Stimulated activated memory B cell treated with anti-CD40 and anti-IgM and Interleukin-4, amounts not matched to agents 10 μg/mL and 1 μg/mL and 100 μg/mL, for 72 hours (primary cell): Measurements from ENCODE around the gene SMARCA2.
A peak's percentile ranks its signal among the peaks of the same experiment; 100 is the strongest.

Experiments
- ATAC-seq: fragments of 150-1000 bp; cut with Tn5 transposase; 2 replicates; pipeline ENCODE4 v1.10.0; 2021
- H3K27ac Mint-ChIP-seq: one replicate; pipeline ENCODE4 v1.8.0; 2022; ENCODE audit warnings: mild to moderate bottlenecking, mixed read lengths
- H3K27me3 Mint-ChIP-seq: one replicate; pipeline ENCODE4 v1.8.0; 2022; ENCODE audit warnings: mixed read lengths
- H3K36me3 Mint-ChIP-seq: one replicate; pipeline ENCODE4 v1.8.0; 2022; ENCODE audit warnings: mixed read lengths
- H3K4me1 Mint-ChIP-seq: one replicate; pipeline ENCODE4 v1.8.0; 2022; ENCODE audit warnings: mixed read lengths
- H3K4me3 Mint-ChIP-seq: one replicate; pipeline ENCODE4 v1.8.0; 2022; ENCODE audit warnings: mild to moderate bottlenecking, moderate library complexity, mixed read lengths
- H3K9me3 Mint-ChIP-seq: one replicate; pipeline ENCODE4 v1.8.0; 2022; ENCODE audit warnings: mixed read lengths

The SMARCA2 gene

DNA sequence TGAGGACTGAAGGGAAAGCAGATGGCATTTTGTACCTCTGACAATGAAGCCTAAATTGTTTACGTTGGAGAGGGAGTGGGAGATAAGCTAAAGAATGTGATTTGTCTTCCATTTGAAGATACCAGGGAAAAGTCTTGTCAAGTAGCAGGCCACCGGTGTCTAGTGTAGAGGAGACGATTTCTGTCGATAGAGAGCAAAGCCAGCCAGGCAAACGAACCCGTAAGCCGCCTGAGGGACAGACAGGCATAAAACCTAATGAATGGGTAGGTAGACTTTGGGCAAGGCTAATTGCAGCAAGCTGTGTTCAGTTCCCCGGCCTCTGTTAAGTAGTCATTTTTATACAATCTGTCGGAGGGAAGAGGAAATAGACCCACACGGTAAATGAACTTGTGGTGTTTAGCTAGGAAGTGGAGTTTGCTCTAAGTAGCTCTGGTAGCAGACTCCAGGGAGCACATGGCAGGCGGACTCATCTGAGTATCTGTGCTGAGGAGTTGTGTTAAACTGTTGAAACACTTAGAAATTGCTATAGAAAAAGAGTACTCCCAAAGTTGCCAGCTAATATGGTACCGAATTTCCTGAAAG is 28.8 kb downstream of the SMARCA2 start:
- peak overlapping the region; percentile 82 for H3K27ac Mint-ChIP-seq
- ATAC-seq = peak; percentile 86
- peaks cover 37% of the 10 kb centered on the region for H3K4me1 Mint-ChIP-seq
- H3K36me3 Mint-ChIP-seq = peaks cover 47% of the 10 kb centered on the region
- H3K4me3 Mint-ChIP-seq = peak overlapping the region; percentile 54
- no peaks in the 10 kb centered on the region for H3K27me3 Mint-ChIP-seq
- H3K9me3 Mint-ChIP-seq = no peaks in the 10 kb centered on the region

DNA sequence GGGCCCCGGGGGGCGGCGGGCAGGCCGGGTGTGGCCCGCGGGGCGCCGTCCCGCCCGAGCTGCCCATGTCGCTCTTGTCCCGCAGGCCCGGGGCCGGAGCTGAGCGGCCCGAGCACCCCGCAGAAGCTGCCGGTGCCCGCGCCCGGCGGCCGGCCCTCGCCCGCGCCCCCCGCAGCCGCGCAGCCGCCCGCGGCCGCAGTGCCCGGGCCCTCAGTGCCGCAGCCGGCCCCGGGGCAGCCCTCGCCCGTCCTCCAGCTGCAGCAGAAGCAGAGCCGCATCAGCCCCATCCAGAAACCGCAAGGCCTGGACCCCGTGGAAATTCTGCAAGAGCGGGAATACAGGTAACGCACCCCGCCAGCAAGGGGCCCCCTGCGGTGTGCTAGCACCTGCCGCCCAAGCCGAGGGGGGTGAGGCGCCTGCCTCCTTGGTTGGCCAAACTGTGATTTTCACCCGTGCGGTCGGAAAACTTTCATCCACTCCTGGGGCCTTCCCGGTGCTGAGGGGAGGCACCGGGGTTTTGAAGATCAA is 32.1 kb downstream of the SMARCA2 start:
- H3K27me3 Mint-ChIP-seq = no peaks in the 10 kb centered on the region
- no peaks in the 10 kb centered on the region for H3K9me3 Mint-ChIP-seq
- H3K4me1 Mint-ChIP-seq = peaks cover 32% of the 10 kb centered on the region
- peaks cover 36% of the 10 kb centered on the region for H3K36me3 Mint-ChIP-seq
- H3K27ac Mint-ChIP-seq = no peak overlapping the region
- ATAC-seq = no peak
- H3K4me3 Mint-ChIP-seq = no peak overlapping the region

DNA sequence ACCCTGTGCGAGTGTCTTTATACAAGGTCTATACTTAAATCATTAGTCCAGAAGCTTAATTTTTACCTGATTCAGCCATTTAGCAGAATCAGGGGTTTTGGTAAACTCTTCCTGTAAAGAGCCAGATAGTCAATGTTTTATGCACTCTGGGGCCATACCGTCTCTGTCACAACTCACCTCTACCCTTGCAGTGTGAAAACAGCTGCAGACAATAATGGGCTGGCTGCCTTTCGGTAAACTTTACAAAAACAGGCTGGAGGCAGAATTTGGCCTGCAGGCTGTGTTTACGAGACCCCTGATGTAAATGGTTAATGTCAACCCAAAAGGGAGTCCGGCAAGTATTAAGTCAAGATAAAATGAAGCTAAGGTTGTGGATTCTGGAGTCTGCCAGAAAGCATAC is 32.8 kb downstream of the SMARCA2 start:
- peaks cover 29% of the 10 kb centered on the region for H3K4me1 Mint-ChIP-seq

DNA sequence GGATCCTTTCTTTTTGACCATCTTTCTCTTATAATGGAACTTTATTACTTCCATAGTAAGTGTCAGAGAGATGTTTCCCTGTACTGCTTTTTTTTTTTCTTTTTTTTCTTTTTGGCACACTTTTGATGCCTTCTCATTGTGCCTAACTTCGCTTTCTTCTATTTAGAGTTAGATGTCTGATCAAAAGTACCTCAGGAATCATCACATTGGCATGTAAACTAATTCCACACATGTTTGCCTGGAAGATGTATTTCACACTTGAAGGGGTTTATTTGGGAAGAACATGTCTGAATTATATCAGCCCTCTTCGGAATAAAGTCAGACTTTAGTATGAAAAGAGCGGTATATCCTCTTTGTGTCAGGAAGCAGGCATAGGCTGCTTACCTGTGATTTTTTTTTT is 35.1 kb downstream of the SMARCA2 start:
- Mint-ChIP-seq H3K9me3 (no peaks in the 10 kb centered on the region), H3K36me3 (peaks cover 32% of the 10 kb centered on the region), H3K27ac (peak overlapping the region; percentile 59), H3K4me1 (peaks cover 29% of the 10 kb centered on the region), H3K4me3 (no peak overlapping the region), H3K27me3 (no peaks in the 10 kb centered on the region)
- no peak for ATAC-seq

More for the DNA sequence above, 32.8 kb downstream of the SMARCA2 start:
- Mint-ChIP-seq H3K27ac (no peak overlapping the region), H3K9me3 (no peaks in the 10 kb centered on the region), H3K36me3 (peaks cover 32% of the 10 kb centered on the region), H3K4me3 (no peak overlapping the region), H3K27me3 (no peaks in the 10 kb centered on the region)
- no peak for ATAC-seq

DNA sequence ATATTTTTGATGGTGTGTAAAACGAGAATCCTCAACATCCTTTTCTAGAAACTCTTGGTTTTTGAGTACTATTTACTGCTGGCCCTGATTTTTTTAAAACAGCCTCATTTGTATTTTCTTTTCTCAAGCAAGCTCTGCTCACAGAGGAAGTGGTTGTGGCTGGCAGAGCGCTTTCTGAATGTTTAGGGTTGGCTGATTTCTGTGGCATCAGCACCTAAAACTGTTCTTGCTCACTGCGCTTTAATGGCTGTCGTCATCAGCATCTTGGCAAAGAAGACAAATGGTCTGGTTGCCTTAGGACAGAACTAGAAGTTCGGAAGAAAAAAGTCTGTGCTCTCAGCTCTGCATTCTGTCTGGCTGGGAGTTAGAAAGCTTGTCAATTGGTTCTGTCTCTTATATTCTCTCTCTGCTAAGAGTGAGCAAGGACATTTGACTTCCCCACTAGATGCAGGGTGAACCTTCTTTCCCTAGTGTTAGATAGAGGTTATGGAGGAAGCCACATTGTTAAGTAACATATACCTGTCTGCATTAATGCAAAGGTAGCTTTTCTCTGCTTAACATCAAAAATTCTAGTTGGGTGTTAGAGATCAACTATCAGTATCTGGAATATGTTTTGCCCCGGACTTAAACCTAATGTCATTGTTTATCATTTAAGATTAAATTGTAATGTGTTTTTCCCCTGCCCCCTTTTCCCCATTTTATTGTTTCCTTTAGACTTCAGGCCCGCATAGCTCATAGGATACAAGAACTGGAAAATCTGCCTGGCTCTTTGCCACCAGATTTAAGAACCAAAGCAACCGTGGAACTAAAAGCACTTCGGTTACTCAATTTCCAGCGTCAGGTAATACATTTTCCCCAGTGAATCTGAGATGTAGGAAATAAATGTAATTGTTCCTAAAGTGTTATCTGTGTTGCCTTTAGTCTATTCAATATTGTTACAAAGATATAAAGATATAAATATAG is 39.0 kb downstream of the SMARCA2 start:
- peaks cover 36% of the 10 kb centered on the region for H3K36me3 Mint-ChIP-seq
- H3K4me3 Mint-ChIP-seq = peak overlapping the region; percentile 9
- H3K27me3 Mint-ChIP-seq = no peaks in the 10 kb centered on the region
- peak overlapping the region; percentile 77 for H3K27ac Mint-ChIP-seq
- peaks cover 32% of the 10 kb centered on the region for H3K4me1 Mint-ChIP-seq
- H3K9me3 Mint-ChIP-seq = no peaks in the 10 kb centered on the region
- peak; percentile 99 for ATAC-seq

DNA sequence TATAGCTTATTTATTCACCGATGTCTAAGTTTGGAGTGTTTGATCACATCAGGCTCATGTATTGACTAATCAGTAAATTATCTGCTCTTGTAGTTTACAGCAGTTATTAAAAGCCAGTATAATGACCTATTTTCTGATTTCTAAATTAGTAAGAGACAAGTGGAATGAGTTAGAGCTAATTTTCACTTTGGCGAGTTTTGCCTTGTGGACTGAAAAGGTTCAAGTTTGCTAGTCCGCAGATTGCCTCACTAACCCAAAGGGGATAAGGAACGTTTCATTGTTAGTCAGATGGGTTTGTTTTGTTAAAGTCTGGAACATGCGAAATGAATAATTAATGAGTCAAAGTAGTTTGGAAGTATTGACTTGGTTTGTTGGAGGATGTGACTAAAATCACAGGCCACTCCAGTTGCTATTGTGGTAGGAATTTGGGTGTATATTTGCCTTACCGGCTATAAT is 40.1 kb downstream of the SMARCA2 start:
- H3K9me3 Mint-ChIP-seq = no peaks in the 10 kb centered on the region
- H3K27ac Mint-ChIP-seq = peak overlapping the region; percentile 77
- no peaks in the 10 kb centered on the region for H3K27me3 Mint-ChIP-seq
- ATAC-seq = no peak
- peaks cover 29% of the 10 kb centered on the region for H3K4me1 Mint-ChIP-seq
- no peak overlapping the region for H3K4me3 Mint-ChIP-seq
- H3K36me3 Mint-ChIP-seq = peaks cover 39% of the 10 kb centered on the region

DNA sequence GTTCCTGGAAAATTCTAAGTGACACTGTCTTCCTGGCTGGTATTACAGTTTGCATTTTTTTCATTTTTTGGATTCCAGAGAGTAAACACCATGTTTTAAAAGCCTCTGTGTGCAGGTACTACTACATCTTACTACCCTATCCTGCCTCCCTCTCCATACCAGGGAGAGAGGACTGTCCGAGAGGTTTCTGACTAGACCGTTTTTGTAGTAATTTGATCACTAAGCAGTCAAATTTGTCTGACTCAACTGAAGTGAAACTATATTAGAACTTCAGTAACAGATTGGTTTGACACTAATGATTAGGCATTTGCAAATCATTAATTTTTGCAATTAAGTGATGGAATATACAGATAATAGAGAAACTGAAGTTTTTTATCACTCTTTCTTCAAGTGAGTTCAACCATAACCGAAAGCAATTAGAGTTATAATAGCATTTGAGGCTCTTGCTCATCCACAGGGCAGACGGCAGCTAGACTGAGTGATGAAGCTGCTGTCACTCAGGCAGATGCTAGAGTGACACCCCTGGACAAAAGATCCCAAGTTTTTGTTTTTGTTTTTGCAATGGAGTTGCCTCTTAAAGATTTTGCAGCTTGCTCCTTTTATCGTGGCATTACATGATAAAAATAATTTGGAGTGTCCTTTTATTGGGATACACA is 44.3 kb downstream of the SMARCA2 start:
- peaks cover 8% of the 10 kb centered on the region for H3K4me1 Mint-ChIP-seq
- H3K4me3 Mint-ChIP-seq = no peak overlapping the region
- H3K36me3 Mint-ChIP-seq = peaks cover 47% of the 10 kb centered on the region
- no peaks in the 10 kb centered on the region for H3K9me3 Mint-ChIP-seq
- H3K27ac Mint-ChIP-seq = no peak overlapping the region
- no peak for ATAC-seq
- H3K27me3 Mint-ChIP-seq = no peaks in the 10 kb centered on the region

DNA sequence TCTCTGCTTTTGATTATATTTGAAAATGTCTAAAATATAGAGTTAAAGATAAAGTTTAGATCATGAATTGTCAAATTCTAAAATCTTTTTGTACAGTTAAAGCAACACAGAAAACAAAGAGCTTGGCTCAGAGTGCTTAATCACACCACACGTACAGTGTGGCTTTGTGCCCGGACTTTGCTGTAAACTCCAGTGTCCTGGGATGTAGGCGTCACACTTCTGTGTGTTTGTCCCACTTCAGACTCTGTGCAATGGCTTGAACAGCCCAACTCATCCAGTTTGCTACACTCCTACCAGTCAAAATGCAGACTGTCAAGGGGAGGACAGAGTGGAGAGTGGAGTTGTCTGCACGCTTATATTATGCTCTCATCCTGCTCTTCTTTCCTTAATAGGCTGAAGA is 45.3 kb downstream of the SMARCA2 start:
- H3K4me3 Mint-ChIP-seq = no peak overlapping the region
- ATAC-seq = no peak
- no peaks in the 10 kb centered on the region for H3K27me3 Mint-ChIP-seq
- H3K9me3 Mint-ChIP-seq = no peaks in the 10 kb centered on the region
- H3K27ac Mint-ChIP-seq = no peak overlapping the region
- H3K4me1 Mint-ChIP-seq = peaks cover 4% of the 10 kb centered on the region
- H3K36me3 Mint-ChIP-seq = peaks cover 50% of the 10 kb centered on the region

DNA sequence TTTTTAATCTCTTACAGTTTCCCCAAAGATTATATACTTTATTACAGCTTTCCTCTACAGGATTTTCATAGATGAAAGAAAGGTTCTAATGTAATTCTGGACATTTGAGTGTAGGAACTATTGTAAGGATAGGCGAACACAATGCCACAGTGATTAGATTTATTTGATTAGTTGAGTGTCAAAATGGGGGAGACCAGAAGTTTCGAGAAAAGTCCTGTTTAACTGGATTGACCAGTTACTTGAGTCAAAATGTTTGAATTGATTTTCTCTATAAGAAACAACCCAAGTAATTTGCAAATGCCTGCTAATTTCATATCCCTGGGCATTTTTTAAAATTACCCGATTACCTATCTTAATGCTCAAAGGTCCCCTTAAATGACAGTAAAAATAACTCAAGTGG is 50.6 kb downstream of the SMARCA2 start:
- Mint-ChIP-seq H3K27me3 (no peaks in the 10 kb centered on the region), H3K27ac (peak overlapping the region; percentile 52), H3K4me3 (no peak overlapping the region), H3K36me3 (peaks cover 38% of the 10 kb centered on the region), H3K4me1 (peaks cover 5% of the 10 kb centered on the region), H3K9me3 (no peaks in the 10 kb centered on the region)
- no peak for ATAC-seq

DNA sequence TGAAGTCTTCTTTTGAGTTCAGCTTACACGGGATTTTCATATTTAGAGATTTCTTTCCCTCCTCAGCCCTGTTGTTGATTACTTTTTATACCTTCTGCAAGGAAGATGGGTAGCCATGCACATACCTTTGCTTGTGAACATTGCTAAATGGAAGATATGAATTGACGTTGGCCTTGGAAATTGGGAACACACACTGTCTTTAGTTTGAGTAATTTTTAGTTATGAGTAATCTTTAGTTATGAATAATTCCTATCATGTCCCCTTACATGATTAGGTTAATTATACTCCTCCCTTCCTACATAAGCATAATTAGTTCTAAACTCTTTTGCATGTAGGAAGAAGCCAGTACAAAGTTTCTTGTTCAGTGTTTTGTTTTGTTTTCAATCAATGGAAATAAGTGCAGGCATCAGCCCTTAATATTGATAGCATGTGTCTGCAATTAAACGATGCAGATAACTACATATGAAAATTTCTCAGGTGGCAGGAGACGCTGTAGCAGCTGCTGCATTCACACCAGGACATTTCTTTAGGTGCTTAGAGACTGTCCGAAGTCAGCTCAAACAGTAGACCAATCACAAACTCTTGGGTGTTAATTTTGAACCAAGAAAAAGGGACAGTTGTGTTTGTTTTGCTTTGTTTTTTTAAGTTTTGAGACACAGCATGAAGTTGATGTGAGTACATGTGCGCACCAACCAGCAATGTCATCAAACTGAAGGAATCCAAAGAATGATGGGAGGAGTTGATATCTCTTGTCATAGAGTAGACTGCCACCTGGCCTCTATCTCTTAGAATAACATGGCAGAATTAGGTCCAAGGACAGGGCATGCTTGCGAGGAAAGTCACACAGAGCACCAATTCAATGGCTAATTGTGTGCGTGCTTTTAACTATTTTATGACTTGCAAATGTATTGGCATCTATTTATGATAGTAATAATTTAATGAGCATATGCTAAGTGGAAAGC is 51.4 kb downstream of the SMARCA2 start:
- ATAC-seq = no peak
- H3K36me3 Mint-ChIP-seq = peaks cover 35% of the 10 kb centered on the region

DNA sequence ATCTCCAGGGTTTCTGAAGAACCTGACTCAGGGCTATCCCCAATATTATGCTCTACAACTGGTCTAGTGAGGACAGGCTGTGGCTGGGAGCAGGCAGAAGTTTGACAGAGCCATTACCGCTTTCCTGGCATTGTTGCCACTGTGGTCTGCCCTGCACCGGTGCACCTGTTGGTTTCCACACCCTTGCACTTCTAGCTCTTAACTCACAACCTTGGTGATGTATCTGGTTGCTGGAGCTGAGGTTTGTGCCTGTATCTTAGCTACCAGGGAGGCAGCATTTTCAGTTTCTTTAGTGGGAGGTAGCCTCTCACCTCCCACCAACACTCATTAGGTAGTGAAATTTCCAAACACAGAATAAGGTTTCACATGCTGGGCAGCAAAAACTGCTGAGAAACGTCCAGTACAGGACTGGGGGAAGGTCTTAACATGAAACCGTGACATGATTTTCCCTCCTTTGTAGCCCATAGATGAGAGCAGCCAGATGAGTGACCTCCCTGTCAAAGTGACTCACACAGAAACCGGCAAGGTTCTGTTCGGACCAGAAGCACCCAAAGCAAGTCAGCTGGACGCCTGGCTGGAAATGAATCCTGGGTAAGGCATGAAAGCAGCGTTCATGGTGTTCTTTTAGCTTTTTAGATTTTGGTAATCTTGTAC is 57.7 kb downstream of the SMARCA2 start:
- H3K4me1 Mint-ChIP-seq = no peaks in the 10 kb centered on the region
- no peak overlapping the region for H3K4me3 Mint-ChIP-seq
- H3K27me3 Mint-ChIP-seq = no peaks in the 10 kb centered on the region
- peak overlapping the region; percentile 36 for H3K27ac Mint-ChIP-seq
- H3K36me3 Mint-ChIP-seq = peaks cover 64% of the 10 kb centered on the region
- no peaks in the 10 kb centered on the region for H3K9me3 Mint-ChIP-seq
- no peak for ATAC-seq

More for the DNA sequence above, 51.4 kb downstream of the SMARCA2 start:
- Mint-ChIP-seq H3K4me3 (no peak overlapping the region), H3K4me1 (peaks cover 5% of the 10 kb centered on the region), H3K9me3 (no peaks in the 10 kb centered on the region), H3K27me3 (no peaks in the 10 kb centered on the region), H3K27ac (peak overlapping the region; percentile 24)

DNA sequence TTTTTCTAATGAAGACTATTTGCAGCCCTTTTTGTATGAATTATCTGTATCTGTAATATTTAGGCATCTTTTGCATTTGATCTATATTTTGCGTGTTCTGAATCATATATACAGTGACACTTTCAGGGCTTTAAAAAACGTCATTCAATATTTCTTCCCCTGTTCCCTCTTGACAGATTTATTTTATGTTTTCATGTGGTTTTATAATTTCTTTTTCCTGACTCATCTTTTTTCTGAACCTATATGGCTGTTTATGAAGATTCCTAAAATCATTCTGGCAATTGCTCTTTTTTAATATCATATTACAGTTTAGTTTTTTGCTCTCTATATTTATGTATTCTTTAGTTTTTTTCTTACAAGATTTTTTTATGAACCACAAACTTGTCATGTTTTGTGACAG is 67.6 kb downstream of the SMARCA2 start:
- no peak for ATAC-seq
- Mint-ChIP-seq H3K36me3 (peaks cover 77% of the 10 kb centered on the region), H3K27ac (peak overlapping the region; percentile 59), H3K27me3 (no peaks in the 10 kb centered on the region), H3K4me1 (peaks cover 25% of the 10 kb centered on the region), H3K9me3 (no peaks in the 10 kb centered on the region), H3K4me3 (no peak overlapping the region)

DNA sequence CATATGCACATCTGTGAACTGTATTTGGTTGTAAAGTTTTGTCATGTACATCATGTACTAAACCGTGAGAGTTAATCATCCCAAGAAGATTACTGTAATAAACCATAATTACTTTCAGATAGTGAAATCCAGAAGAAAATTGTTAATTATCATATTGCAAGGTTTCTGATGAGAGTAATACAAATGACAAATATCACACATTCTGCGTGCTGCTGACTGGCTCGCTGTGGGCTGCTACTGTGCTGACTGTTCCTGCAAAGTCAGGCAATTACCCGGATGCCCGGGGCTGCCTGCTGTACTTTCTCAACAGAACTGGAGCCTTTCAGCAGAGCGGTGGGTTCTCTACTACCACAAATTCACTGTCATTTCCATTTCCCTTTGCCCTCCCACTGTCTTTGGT is 68.3 kb downstream of the SMARCA2 start:
- Mint-ChIP-seq H3K27me3 (no peaks in the 10 kb centered on the region), H3K36me3 (peaks cover 74% of the 10 kb centered on the region), H3K27ac (peak overlapping the region; percentile 64), H3K4me1 (peaks cover 28% of the 10 kb centered on the region), H3K4me3 (no peak overlapping the region), H3K9me3 (no peaks in the 10 kb centered on the region)
- ATAC-seq = no peak

DNA sequence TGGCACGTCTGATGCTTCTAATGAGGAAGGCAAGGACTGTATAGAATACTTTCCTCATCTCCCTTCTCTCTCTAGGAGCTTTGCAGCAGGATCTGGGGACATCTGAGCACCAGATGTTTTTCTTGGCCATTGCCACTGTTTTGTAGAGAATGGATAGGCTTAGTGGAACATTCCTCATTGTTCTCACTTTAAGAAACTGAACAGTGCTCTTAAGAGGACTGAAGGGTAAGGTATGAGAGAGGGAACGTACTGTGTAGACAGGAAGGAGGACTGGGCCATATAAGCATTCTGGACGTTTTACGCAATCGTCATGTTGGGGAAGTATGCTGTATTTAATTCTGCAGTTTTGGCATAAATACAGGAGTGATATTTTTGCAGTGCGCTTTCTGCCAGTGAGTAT is 70.6 kb downstream of the SMARCA2 start:
- Mint-ChIP-seq H3K36me3 (peaks cover 68% of the 10 kb centered on the region), H3K27me3 (no peaks in the 10 kb centered on the region)
- no peak for ATAC-seq

More for the DNA sequence above, 70.6 kb downstream of the SMARCA2 start:
- Mint-ChIP-seq H3K27ac (peak overlapping the region; percentile 64), H3K4me1 (peaks cover 28% of the 10 kb centered on the region), H3K9me3 (no peaks in the 10 kb centered on the region), H3K4me3 (no peak overlapping the region)
